GM18505 (cell line): Measurements from ENCODE around the gene CLDN20.
"Not testable (repeated sequence)": the region's sequence is repeated elsewhere in the genome, so short reads cannot be mapped to it uniquely, and the experiment has no call there.

Experiments used
- ATAC-seq: cut with Tn5 transposase; IDR thresholded peaks from one replicate; pipeline ENCODE4 v1.9.1; 2021; ENCODE audit not compliant: unreplicated experiment
- POLR2A ChIP-seq: IDR thresholded peaks from 4 replicates; pipeline ENCODE4 v1.6.1; 2011; ENCODE audit warnings: borderline replicate concordance; ENCODE audit not compliant: insufficient read depth, insufficient read length; ENCODE audit errors: extremely low read depth

The CLDN20 gene

GRCh38 chr6:155291291-155291690, 27.5 kb downstream of the CLDN20 start:
- ATAC-seq = no peak
- TF ChIP-seq POLR2A = no peak

DNA sequence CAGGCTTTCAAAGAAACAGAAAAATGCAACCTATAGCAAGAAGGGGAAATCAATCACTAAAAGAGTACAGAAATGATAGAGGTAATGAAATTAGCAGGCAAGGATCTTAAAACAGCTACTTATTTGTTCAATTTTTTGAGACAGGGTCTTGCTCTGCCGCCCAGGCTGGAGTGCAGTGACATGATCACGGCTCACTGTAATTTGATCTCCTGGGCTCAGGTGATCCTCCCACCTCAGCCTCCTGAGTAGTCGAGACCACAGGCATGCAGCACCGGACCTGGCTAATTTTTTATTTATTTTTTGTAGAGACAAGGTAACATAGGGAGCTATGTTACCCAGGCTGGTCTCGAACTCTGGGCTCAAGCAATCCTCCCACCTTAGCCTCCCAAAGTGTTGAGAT, 28.9 kb downstream of the CLDN20 start:
- no peak for ATAC-seq
- TF ChIP-seq POLR2A = no peak

DNA sequence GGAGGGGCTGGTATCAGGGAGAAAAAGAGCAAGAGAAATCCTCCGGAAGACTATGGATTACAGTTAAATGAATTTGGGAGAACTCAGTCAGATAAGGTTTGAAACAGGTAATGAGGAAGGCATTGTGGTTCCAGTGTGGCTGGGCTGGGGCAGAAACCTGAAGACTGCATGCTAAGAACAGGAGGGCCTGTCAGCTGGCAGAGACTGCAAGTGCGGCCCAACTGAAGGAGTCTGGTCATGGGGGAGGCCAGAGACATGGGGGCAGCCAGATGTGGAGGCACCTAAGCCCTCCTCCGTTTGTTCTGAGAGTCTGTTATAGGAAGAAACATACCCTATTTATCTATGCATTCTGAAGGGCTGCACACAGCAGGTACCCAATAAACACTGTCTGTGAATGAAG, 33.9 kb downstream of the CLDN20 start:
- ATAC-seq = no peak
- no peak for TF ChIP-seq POLR2A

DNA sequence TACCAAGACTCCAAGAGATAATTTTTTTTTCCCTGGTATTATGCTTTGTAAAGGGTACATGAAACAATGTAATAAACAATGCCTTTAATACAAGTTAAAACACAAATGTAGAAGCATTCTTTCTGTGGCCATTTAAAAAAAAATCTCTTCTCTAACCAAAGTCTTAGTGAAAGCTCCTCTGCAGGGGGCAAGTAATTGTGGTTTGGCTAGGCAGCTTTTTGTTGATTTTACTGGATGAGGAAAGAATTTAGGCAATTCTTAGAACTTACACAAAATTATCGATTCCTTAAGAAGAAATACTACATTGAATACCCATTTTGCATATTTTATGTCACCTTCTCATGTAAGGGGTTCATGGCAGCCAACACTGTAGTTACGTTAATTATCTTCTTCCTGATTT, 38.1 kb downstream of the CLDN20 start:
- no peak for ATAC-seq
- no peak for TF ChIP-seq POLR2A

DNA sequence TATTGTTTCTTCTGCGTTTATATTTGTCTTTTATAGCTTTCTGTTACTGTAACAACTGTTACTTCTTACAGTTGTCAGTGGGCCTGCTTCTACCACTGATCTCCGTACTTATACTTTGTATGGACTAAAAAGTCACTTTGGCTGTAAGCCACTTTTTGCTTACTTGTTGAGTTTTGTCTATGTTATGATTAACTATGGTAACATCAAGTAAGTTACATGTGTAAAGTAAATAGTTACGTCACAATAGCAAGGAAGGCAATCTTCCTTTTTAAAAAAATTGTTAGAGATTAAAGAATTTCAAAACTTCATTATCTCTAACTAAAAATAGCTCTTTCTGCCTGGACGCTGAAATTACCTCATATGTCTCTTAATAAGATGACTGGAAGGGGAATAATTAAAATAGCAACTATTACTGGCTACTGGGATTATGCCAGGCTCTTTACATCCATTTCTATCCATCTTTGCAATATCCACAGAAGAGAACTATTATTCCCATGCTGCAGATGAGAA, 39.6 kb downstream of the CLDN20 start:
- ATAC-seq = no peak
- TF ChIP-seq POLR2A = no peak

- ATAC-seq = no peak
These were observed 43.1 kb downstream of the CLDN20 start for GRCh38 chr6:155306958-155307357.

DNA sequence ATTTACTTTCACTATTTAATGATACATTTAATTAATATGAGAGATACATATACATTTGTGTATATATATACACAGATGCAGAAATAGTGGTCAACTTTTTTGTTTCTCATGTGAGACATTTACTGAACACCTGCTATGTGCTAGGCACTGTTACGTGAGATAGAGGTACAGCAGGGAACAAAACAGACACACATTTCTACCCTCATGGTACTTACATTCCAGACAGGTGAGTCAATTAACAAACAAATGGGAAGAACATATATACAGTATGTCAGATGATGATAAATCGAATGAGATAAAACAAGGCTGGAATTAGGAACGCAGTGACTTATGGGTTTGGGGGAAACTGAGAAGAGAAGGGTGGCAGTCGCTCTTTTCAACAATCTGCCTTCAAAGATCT, 45.3 kb downstream of the CLDN20 start:
- no peak for TF ChIP-seq POLR2A
- no peak for ATAC-seq

More at GRCh38 chr6:155306958-155307357, 43.1 kb downstream of the CLDN20 start:
- TF ChIP-seq POLR2A = no peak

DNA sequence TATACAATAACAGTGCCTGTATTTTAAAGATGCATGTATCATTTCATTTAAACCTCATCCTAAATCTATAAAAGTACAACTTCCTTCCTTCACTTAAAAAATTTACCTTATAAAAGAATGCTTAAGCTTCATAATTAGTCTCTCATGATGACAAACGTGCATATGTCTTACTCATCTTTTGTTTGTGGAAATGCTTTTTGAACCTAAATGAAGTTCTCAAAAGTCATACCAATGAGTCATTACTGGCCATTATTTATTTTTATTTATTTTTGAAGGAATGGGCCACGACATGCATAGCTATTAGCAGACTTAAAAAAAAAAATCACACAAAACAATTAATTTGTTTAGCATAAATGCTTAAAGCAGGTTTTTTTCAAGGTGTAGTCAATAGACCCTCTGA, 46.8 kb downstream of the CLDN20 start:
- no peak for TF ChIP-seq POLR2A
- ATAC-seq = no peak

- no peak for ATAC-seq
- TF ChIP-seq POLR2A = no peak
These were observed 47.3 kb downstream of the CLDN20 start for GRCh38 chr6:155311086-155311485.

DNA sequence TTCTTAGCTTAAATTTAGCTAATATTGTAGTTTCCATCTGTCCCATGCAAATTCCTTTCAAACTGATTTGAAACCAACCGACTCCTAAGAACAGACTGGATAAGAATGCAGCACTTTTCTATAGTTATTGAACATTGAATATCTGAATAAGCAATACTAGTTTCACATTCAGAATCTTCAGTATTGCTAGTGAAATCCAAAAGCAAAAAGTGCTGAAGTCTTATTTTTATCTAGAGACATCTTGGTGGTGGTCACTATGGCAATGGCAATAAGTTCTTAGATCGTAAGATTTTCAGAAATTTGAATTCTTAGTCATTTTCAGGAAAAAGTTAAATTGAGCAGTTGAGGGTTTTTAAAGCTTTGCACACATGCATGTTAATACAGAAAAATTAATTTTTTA, 47.8 kb downstream of the CLDN20 start:
- ATAC-seq = no peak
- no peak for TF ChIP-seq POLR2A

- ATAC-seq = not testable (repeated sequence)
These were observed 49.1 kb downstream of the CLDN20 start for GRCh38 chr6:155312950-155313349.

GRCh38 chr6:155313602-155314091, 49.8 kb downstream of the CLDN20 start:
- no peak for TF ChIP-seq POLR2A
- ATAC-seq = peak; percentile 10

DNA sequence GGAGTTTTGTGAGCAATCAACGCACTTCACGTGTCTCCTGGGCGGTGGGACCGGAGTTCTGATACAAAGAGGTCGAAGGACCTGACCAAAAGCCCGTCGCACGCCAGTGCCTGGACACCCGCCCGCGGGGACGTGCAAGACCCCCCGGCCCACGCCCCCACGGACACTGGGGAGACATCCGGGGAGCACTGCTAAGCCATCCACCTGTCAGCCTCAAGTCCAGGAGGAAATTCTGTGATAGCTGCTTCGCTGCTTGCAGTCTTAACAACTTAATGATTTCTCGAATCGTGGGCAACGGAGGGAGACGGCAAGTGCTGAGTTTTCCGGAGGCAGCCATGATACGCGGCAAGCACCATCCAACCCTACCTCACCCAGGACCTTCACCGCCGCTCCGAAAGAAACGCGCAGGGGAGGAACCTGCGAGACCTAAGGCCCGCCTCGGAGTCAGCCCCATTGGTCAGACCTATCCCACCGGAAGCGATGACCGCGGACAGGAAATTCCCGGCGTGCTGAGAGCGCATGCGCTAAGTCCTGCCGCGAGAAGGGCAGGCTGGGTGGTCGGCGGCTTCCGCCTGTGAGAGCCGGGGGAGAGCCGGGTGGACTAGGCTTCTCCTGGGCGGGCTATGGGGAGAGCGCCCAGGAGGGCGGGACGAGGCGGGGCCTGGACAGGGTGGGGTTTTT, 50.4 kb downstream of the CLDN20 start, which contains the start of gene TFB1M:
TFB1M (minus strand) TSS at position 393 of the 681 bp plus-strand sequence; CDS start at position 337, 56 bp downstream.
- TF ChIP-seq POLR2A = peak; percentile 82
- peak; percentile 97 for ATAC-seq

DNA sequence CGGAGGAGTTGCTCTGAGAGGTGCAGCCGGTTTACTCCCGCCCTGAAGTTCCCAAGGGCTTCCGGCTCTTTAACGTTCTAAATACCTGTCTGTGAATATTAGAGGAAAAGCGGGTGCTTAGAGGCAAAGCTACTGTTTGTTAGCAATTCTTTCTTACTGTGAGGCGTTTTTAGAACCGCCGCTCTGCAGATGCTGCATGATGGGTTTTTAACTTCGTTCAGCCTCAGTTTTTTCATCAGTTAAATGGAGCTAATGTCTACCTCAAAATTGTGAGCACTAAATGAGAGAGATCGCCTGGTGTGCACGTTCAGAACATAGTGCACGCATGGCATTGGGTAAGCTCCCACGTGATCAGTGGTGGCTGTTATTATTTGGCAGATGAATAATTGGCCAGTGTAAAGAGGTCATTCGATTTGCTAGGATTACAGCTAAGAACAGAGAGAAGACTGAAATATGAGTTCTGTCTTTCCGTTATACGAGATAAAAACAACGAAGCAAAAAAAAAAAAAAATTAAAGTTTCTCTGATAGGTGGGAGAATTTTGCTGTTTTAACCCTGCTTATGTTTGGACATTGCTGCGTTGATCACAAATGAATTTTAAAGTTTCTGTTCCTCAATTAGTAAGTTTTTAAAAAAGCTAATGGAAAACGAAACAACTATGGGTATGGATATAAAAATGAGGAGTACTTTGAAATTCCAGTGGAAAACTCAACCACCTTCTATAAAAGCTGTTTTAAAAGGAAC, 51.1 kb downstream of the CLDN20 start:
- ATAC-seq = peak; percentile 49
- TF ChIP-seq POLR2A = peak; percentile 57
